Gastrocnemius medialis (tissue), 4 donors: ENCODE data around the gene PNMT.

Source experiments
- CTCF ChIP-seq, 5 experiments: fragments of 450-650 bp in 3 of 5; fragments of 200-600 bp in 2 of 5; sonication (generic) in 2 of 5; IDR thresholded peaks in 4 of 5; conservative IDR thresholded peaks in 1 of 5; 1 replicate in 4 of 5; 2 replicates in 1 of 5; pipeline ENCODE4 v1.5.1; 2016 to 2019; ENCODE audit warnings: antibody characterized with exemption in 5 of 5, mild to moderate bottlenecking in 3 of 5, moderate library complexity in 3 of 5
- POLR2A ChIP-seq, 2 donors: fragments of 450-650 bp; IDR thresholded peaks; one replicate each; pipeline ENCODE4 v1.6.1; 2017; ENCODE audit warnings: antibody characterized with exemption in 2 of 2, mild to moderate bottlenecking in 2 of 2, moderate library complexity in 2 of 2

GRCh38 chr17:39632153-39632941, 35.9 kb upstream of the PNMT start:
- TF ChIP-seq CTCF (IDR thresholded peaks at IDR 0.05 in 4 of 5, conservative IDR thresholded peaks at IDR 0.05 in 1 of 5) (no peak), POLR2A (IDR thresholded peaks at IDR 0.05) (no peak)
